Kidney epithelial cell (primary cell): ENCODE data around the gene MAEA. TPM values are rescaled to one million over a fixed set of nuclear protein-coding genes. Genes with fewer than 3 reads are reported as not detected.

Experiments
- DNase-seq: peaks from one replicate; pipeline ENCODE4 v3.0.0-alpha.2; 2010; ENCODE audit warnings: low read depth
- H3K27me3 ChIP-seq: 2 replicates; pipeline ENCODE4 v1.6.0; 2011; ENCODE audit warnings: low read length; ENCODE audit not compliant: control insufficient read depth, insufficient read depth
- H3K36me3 ChIP-seq: 2 replicates; pipeline ENCODE4 v1.5.1; 2011; ENCODE audit warnings: low read length; ENCODE audit not compliant: control insufficient read depth, insufficient read depth
- H3K4me3 ChIP-seq: 2 replicates; pipeline ENCODE4 v1.5.1; 2011; ENCODE audit warnings: low read depth, mild to moderate bottlenecking, control low read depth, low read length
- total RNA-seq: library from RNA; depleted of rRNA; stranded (reverse); fragments of >200 nt; gene quantifications from 2 replicates; pipeline ENCODE4 v1.2.3, GENCODE V29; 2015
- TF ChIP-seq, protein P1 (sequence below): IDR thresholded peaks from 2 replicates; pipeline ENCODE4 v1.5.1; 2011; ENCODE audit warnings: mild to moderate bottlenecking, moderate library complexity, low read length, control low read depth, inconsistent platforms; ENCODE audit not compliant: insufficient read depth, poor library complexity, severe bottlenecking

MAEA gene
- total RNA-seq, 1 donor from 2014 or later, result 79.1 TPM

DNA sequence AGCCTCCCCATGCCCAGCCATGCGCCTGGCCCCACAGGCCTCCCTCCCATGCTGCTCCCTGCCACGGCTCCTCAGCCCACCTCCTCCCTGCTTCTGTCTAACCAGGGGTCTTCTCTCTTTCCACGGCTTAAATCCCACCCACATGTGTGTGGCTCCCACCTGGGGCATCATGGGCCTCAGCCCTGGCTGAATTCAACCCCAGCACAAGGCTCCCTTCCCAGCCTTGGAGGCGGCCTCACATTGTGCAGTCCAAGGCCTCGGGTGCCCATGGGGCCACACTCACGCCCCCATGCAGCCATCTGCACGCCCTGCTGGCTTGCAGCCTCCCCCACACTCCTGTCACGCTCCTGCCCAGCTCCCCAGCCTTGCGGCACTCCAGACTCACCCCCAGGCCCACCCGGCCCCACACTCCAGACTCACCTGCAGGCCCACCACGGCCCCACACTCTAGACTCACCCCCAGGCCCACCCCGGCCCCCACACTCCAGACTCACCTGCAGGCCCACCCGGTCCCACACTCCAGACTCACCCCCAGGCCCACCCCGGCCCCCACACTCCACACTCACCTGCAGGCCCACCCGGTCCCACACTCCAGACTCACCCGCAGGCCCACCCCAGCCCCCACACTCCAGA lies 27.0 kb downstream of the MAEA start:
- DNase-seq, result no peak
- no peak overlapping the region for H3K4me3 ChIP-seq
- peaks cover 2% of the 10 kb centered on the region for H3K36me3 ChIP-seq
- TF ChIP-seq, protein P1, sequence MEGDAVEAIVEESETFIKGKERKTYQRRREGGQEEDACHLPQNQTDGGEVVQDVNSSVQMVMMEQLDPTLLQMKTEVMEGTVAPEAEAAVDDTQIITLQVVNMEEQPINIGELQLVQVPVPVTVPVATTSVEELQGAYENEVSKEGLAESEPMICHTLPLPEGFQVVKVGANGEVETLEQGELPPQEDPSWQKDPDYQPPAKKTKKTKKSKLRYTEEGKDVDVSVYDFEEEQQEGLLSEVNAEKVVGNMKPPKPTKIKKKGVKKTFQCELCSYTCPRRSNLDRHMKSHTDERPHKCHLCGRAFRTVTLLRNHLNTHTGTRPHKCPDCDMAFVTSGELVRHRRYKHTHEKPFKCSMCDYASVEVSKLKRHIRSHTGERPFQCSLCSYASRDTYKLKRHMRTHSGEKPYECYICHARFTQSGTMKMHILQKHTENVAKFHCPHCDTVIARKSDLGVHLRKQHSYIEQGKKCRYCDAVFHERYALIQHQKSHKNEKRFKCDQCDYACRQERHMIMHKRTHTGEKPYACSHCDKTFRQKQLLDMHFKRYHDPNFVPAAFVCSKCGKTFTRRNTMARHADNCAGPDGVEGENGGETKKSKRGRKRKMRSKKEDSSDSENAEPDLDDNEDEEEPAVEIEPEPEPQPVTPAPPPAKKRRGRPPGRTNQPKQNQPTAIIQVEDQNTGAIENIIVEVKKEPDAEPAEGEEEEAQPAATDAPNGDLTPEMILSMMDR, result no peak
- no peaks in the 10 kb centered on the region for H3K27me3 ChIP-seq

DNA sequence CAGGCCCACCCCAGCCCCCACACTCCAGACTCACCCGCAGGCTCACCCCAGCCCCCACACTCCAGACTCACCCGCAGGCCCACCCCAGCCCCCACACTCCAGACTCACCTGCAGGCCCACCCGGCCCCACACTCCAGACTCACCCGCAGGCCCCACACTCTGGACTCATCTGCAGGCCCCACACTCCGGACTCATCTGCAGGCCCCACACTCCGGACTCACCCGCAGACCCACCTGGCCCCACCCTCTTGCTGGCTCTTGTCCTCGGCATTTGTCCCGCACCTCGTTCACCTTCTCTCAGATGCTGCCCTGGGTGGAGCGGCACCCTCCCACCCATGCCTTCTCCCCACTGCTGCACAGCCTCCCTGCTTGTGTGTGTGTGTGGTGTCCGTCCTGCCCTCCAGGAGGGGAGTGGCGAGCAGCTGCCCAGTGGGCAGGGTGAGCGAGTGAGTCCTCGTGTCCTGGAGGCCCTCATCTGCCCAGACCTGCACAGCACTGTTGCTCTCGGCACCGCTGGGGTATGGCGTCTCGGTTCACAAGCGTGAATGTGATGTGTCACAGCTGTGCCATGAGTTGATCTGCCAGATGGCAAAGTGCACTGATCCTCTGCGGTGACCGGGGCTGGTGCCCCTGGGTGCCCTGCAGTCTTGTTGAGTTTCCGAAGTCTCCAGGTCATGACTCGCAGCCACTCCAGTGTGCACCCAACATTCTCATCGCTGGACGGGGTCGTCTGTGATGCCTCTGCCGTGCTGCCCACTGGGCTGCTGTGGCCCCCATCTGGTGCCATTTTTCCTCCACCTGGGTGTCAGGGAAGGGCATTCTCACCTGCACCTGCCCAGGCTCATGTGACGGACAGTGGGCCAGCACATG lies 27.7 kb downstream of the MAEA start:
- DNase-seq, result no peak
- Histone ChIP-seq H3K27me3 (no peaks in the 10 kb centered on the region), H3K4me3 (no peak overlapping the region), H3K36me3 (no peaks in the 10 kb centered on the region)
- TF ChIP-seq, protein P1, result no peak

DNA sequence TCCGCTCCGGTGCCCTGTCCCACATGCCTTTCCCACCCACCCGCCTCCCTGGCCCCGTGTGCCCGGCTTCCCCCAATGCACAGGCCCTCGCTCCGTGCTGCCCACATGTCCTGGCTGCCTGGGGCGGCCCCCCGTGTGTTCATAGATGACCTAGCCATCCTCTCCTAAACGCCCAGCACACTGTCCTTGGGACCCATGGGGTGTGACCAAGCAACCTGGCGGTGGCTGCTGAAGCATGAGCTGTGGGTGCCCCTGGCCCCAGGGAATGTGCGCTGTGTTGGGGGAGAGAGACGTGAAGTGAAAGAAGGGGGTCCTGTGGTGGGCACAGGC lies 28.3 kb downstream of the MAEA start:
- no peaks in the 10 kb centered on the region for H3K27me3 ChIP-seq
- DNase-seq, result no peak
- TF ChIP-seq, protein P1, result no peak
- H3K4me3 ChIP-seq, result no peak overlapping the region
- no peaks in the 10 kb centered on the region for H3K36me3 ChIP-seq

DNA sequence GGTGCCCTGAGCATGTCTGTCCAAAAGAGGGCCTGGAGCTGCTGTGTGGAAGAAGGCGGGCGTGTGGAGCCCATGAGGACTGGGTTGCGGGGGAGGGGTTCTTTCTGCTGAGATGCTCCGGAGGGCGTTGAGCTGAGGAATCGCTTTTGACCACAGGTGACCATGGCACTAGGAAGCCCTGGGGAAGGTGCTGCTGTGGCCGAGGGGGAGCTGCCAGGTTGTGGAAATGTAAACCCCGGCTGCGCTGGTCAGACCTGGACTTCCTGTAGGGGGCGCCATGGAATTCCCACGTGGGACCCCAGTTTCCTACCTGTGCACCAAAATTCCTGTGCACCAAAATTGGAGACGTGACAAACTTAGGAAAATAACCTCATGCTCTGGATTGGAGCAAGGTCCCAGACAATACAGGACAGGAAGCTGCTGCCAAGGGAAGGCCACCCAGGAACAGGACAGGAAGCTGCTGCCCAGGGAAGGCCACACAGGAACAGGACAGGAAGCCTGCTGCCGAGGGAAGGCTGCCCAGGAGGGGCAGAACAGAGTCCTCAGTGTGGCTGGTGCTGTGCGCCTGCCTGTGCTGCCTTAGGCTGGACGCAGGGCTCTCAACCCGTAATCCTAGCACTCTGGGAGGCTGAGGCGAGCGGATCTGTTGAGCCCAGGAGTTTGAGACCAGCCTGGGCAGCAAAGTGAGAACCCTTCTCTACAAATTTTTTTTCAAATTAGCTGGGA lies 29.0 kb downstream of the MAEA start:
- no peak for DNase-seq
- TF ChIP-seq, protein P1, result peak; percentile 39
- Histone ChIP-seq H3K36me3 (no peaks in the 10 kb centered on the region), H3K27me3 (no peaks in the 10 kb centered on the region), H3K4me3 (no peak overlapping the region)

DNA sequence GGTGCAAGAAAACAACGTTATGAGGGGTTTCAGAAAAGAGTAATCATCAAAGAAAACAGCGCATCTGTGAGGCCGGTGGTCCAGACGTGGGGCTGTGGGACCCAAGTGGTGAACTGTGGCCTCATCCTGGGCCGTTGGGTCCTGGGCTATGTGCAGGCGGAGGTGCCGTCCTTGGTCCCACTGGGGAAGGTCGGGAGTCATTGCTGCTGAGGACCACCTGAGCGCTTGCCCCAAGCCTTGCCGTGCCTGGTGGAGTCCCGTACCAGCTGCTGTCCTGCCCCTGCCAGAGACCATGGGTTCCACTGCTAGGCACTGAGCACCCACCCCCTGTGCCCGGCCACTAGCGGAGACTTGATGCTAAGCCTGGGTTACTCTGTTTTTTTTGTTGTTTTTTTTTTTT lies 31.8 kb downstream of the MAEA start:
- no peak overlapping the region for H3K4me3 ChIP-seq
- H3K36me3 ChIP-seq, result peaks cover 1% of the 10 kb centered on the region
- DNase-seq, result no peak
- H3K27me3 ChIP-seq, result no peaks in the 10 kb centered on the region
- TF ChIP-seq, protein P1, result no peak
